Tibial nerve (tissue), 4 donors: ENCODE data around the gene CAMTA1.
"Not testable (repeated sequence)": the region's sequence is repeated elsewhere in the genome, so short reads cannot be mapped to it uniquely, and the experiment has no call there.

Source experiments
- CTCF ChIP-seq, 5 experiments: fragments of 200-600 bp in 3 of 5; fragments of 450-650 bp in 2 of 5; sonication (generic) in 3 of 5; IDR thresholded peaks; one replicate each; pipeline ENCODE4 v1.5.1; 2016 to 2019; ENCODE audit warnings: antibody characterized with exemption in 5 of 5, mild to moderate bottlenecking in 3 of 5, moderate library complexity in 2 of 5
- EP300 ChIP-seq, 2 donors: sonication (generic); formaldehyde crosslinking; IDR thresholded peaks; one replicate each; pipeline ENCODE4 v1.6.1; 2017; ENCODE audit warnings: antibody characterized with exemption in 2 of 2, mild to moderate bottlenecking in 1 of 2
- POLR2A ChIP-seq, 2 donors: fragments of 450-650 bp; IDR thresholded peaks; one replicate each; pipeline ENCODE4 v1.6.1; 2017; ENCODE audit warnings: antibody characterized with exemption in 2 of 2, mild to moderate bottlenecking in 2 of 2, moderate library complexity in 2 of 2

GRCh38 chr1:7417618-7418017 lies 632.4 kb downstream of the CAMTA1 start:
- not testable (repeated sequence) for TF ChIP-seq CTCF, POLR2A, EP300 (IDR thresholded peaks at IDR 0.05)
